GM13977 (cell line): Measurements from ENCODE around the gene SLC25A14.

Source experiments
- DNase-seq: peaks from one replicate; pipeline ENCODE4 v3.0.0; 2012; ENCODE audit warnings: low spot score
- CTCF ChIP-seq: IDR thresholded peaks from 2 replicates; pipeline ENCODE4 v1.5.1; 2012; ENCODE audit warnings: mild to moderate bottlenecking, control low read depth; ENCODE audit not compliant: insufficient read depth; ENCODE audit errors: extremely low read depth, missing control alignments
- in situ Hi-C: fragments of 300-500 bp; cut with MboI; formaldehyde crosslinking; loops from one replicate; pipeline ENCODE4 v1.12.0; 2022; ENCODE audit warnings: low sequenced_read_pairs, low pct_unique_long_range_greater_than_20kb, mixed read lengths, inconsistent platforms; ENCODE audit not compliant: unreplicated experiment

SLC25A14 gene

DNA sequence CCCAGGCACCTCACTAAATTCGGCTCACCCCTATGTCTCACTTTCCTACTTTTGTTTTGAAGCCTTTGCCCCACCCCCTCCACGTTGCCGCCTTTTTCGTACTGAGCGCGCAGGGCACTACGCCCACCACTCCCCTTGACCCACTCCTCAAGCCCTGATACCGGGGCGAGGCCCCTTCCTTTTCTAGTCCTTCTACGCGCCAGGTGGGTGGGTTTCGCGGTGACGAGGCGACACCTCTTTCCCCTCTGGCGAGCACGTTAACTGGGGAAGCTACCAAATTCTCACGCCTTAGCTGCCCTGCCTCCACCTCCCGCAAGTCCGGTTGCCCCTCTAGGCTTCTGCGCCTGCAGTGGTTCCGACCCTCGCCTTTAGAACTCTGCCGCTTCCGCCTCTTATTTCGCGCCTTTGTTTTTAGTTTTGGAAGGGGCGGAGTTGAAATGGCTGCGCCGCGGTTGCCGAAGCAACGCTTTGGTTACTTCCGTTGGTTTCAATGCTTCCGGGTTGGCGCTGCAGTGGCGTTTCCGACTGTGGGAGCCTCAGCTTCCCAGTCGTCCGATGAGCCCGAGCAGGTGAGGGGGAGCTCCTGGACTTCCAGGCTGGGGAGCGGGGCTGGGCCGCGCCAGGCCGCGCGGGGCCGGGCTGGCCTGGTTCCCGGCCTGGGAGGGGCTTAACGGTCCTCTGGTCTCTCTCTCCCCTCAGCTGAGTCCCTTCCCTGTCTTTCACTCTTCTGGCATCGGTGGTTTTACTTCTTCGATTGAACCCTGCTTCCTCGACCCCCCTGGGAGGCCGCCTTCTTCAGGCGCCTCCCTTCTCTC is at the start of gene SLC25A14:
Gene SLC25A14 (plus strand): TSS at position 512 of the 815 bp plus-strand sequence. CDS start 360 bp downstream, outside the sequence.
- in situ Hi-C loops, result no loop called here
- no peak for TF ChIP-seq CTCF
- DNase-seq, result peak; percentile 59

- no peak for TF ChIP-seq CTCF
- in situ Hi-C loops, result no loop called here
- no peak for DNase-seq
These were observed 44.0 kb upstream of the SLC25A14 start for GRCh38 chrX:130295519-130296296.

DNA sequence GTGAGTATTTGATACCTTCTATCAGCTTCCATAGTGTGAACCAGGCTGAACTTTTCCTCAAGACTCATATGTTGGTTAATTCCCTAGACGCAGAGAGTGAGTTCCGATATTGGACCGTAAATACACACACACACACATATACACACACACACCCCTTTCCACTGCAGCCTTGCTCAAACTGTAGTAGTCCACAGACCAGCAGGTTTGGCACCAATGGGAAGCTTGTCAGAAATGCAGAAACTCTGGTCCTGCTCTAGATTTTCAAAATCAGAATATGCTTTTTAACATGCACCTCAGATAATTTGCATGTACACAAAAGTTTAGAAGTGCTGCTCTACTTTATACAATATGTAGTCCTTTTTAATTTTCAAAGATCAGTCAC is 43.4 kb upstream of the SLC25A14 start:
- TF ChIP-seq CTCF, result no peak
- no peak for DNase-seq
- in situ Hi-C loops, result no loop called here

GRCh38 chrX:130296743-130297142 is 43.0 kb upstream of the SLC25A14 start:
- no peak for DNase-seq
- in situ Hi-C loops, result no loop called here
- TF ChIP-seq CTCF, result no peak

- no peak for DNase-seq
- TF ChIP-seq CTCF, result no peak
- in situ Hi-C loops, result no loop called here
These were observed 40.3 kb upstream of the SLC25A14 start for GRCh38 chrX:130299279-130300009.

DNA sequence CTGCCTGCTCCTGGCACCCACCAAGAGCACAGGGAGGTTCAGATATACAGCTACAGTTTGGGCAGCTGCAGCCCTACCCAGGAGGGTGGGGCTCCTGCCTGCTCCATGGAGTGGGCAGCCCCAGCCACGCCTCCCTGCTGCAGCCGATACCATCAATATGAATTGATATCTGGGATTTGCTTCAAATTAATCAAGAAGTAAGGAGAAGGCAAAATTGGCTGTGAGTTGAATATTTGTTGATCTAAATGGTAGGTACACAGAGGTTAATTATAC is 39.8 kb upstream of the SLC25A14 start:
- DNase-seq, result no peak
- TF ChIP-seq CTCF, result no peak
- in situ Hi-C loops, result no loop called here
